H9 (cell line): Measurements from ENCODE around the gene MRLN. TPM values are rescaled to one million over a fixed set of nuclear protein-coding genes. Genes with fewer than 3 reads are reported as not detected.

Source experiments
- DNase-seq: peaks from one replicate; pipeline ENCODE4 v3.0.0-alpha.2; 2017
- H2AFZ ChIP-seq: one replicate; pipeline ENCODE4 v1.6.1; 2013; ENCODE audit warnings: mild to moderate bottlenecking, low read length, control low read depth, moderate library complexity
- H2AK5ac ChIP-seq: 2 replicates; pipeline ENCODE4 v1.6.1; 2013; ENCODE audit warnings: low read length, control low read depth, mixed read lengths; ENCODE audit not compliant: insufficient read length
- H2BK120ac ChIP-seq: one replicate; pipeline ENCODE4 v1.6.1; 2013; ENCODE audit warnings: low read depth, mild to moderate bottlenecking, low read length, control low read depth, inconsistent platforms; ENCODE audit not compliant: poor library complexity, severe bottlenecking
- H2BK12ac ChIP-seq: 2 replicates; pipeline ENCODE4 v1.6.1; 2013; ENCODE audit warnings: low read length, control low read depth, mixed read lengths, low read depth; ENCODE audit not compliant: insufficient read length
- H2BK15ac ChIP-seq: 2 replicates; pipeline ENCODE4 v1.6.1; 2013; ENCODE audit warnings: low read depth, low read length, control low read depth
- H2BK20ac ChIP-seq: one replicate; pipeline ENCODE4 v1.6.1; 2013; ENCODE audit warnings: low read depth, mild to moderate bottlenecking, low read length, control low read depth, inconsistent platforms; ENCODE audit not compliant: poor library complexity, severe bottlenecking
- H2BK5ac ChIP-seq: 2 replicates; pipeline ENCODE4 v1.6.1; 2013; ENCODE audit warnings: low read length, control low read depth, mixed read lengths; ENCODE audit not compliant: insufficient read length
- H3K14ac ChIP-seq: 2 replicates; pipeline ENCODE4 v1.6.1; 2013; ENCODE audit warnings: low read length, control low read depth; ENCODE audit not compliant: insufficient read depth
- H3K18ac ChIP-seq: 2 replicates; pipeline ENCODE4 v1.6.1; 2013; ENCODE audit warnings: low read depth, mild to moderate bottlenecking, mixed read lengths, low read length, control low read depth; ENCODE audit not compliant: insufficient read length
- H3K23ac ChIP-seq: 2 replicates; pipeline ENCODE4 v1.6.1; 2013; ENCODE audit warnings: low read length, control low read depth, mixed read lengths, low read depth; ENCODE audit not compliant: insufficient read length
- H3K23me2 ChIP-seq: 2 replicates; pipeline ENCODE4 v1.6.1; 2013; ENCODE audit warnings: low read depth, mild to moderate bottlenecking, mixed read lengths, low read length, control low read depth; ENCODE audit not compliant: insufficient read length, poor library complexity, severe bottlenecking
- H3K27ac ChIP-seq: 2 replicates; pipeline ENCODE4 v1.5.1; 2013; ENCODE audit warnings: low read length, control low read depth, mixed read lengths, low read depth; ENCODE audit not compliant: insufficient read length
- H3K27me3 ChIP-seq: 2 replicates; pipeline ENCODE4 v1.6.1; 2013; ENCODE audit warnings: low read length, control low read depth, inconsistent platforms; ENCODE audit not compliant: insufficient read depth
- H3K4ac ChIP-seq: 2 replicates; pipeline ENCODE4 v1.6.1; 2013; ENCODE audit warnings: low read depth, mild to moderate bottlenecking, control low read depth, inconsistent platforms, low read length, moderate library complexity
- H3K4me1 ChIP-seq: 2 replicates; pipeline ENCODE4 v1.6.1; 2013; ENCODE audit warnings: low read length, control low read depth, inconsistent platforms; ENCODE audit not compliant: insufficient read depth
- H3K4me2 ChIP-seq: 2 replicates; pipeline ENCODE4 v1.6.1; 2013; ENCODE audit warnings: low read length, control low read depth, mixed read lengths; ENCODE audit not compliant: insufficient read length, insufficient read depth
- H3K56ac ChIP-seq: 2 replicates; pipeline ENCODE4 v1.6.1; 2013; ENCODE audit warnings: low read depth, mild to moderate bottlenecking, mixed read lengths, low read length, control low read depth; ENCODE audit not compliant: insufficient read length
- H3K79me1 ChIP-seq: 2 replicates; pipeline ENCODE4 v1.6.1; 2013; ENCODE audit warnings: low read depth, mild to moderate bottlenecking, moderate library complexity, low read length, control low read depth, inconsistent platforms; ENCODE audit not compliant: insufficient read depth, poor library complexity, severe bottlenecking
- H3K79me2 ChIP-seq: 2 replicates; pipeline ENCODE4 v1.6.1; 2013; ENCODE audit warnings: low read length, control low read depth, inconsistent platforms; ENCODE audit not compliant: insufficient read depth
- H3K9ac ChIP-seq: 2 replicates; pipeline ENCODE4 v1.6.1; 2013; ENCODE audit warnings: low read length, control low read depth, mixed read lengths; ENCODE audit not compliant: insufficient read length; ENCODE audit errors: extremely low read depth
- H3K9me3 ChIP-seq: one replicate; pipeline ENCODE4 v1.6.1; 2013; ENCODE audit warnings: low read depth, low read length, inconsistent platforms; ENCODE audit not compliant: control insufficient read depth
- H3T11ph ChIP-seq: one replicate; pipeline ENCODE4 v1.6.1; 2013; ENCODE audit warnings: mild to moderate bottlenecking, low read length, control low read depth, inconsistent platforms
- H4K20me1 ChIP-seq: one replicate; pipeline ENCODE4 v1.6.1; 2013; ENCODE audit not compliant: control insufficient read depth, insufficient read length, insufficient read depth
- H4K5ac ChIP-seq: 2 replicates; pipeline ENCODE4 v1.6.1; 2013; ENCODE audit warnings: low read depth, mild to moderate bottlenecking, mixed read lengths, low read length, control low read depth; ENCODE audit not compliant: insufficient read length
- H4K8ac ChIP-seq: replicated peaks from 2 replicates; pipeline ENCODE4 v1.6.1; 2013; ENCODE audit warnings: low read length, control low read depth, mixed read lengths, low read depth; ENCODE audit not compliant: insufficient read length
- H4K91ac ChIP-seq: 2 replicates; pipeline ENCODE4 v1.6.1; 2013; ENCODE audit warnings: low read depth, mild to moderate bottlenecking, moderate library complexity, mixed read lengths, low read length, control low read depth; ENCODE audit not compliant: insufficient read length
- H3K27ac Mint-ChIP-seq, 3 experiments: 2 replicates in 2 of 3; 3 replicates in 1 of 3; pipeline ENCODE4 v1.8.0; 2020 to 2021; ENCODE audit warnings: mixed read lengths in 3 of 3, mild to moderate bottlenecking in 1 of 3, moderate library complexity in 1 of 3
- H3K27me3 Mint-ChIP-seq: 2 replicates; pipeline ENCODE4 v1.8.0; 2021; ENCODE audit warnings: low read depth, mild to moderate bottlenecking, moderate library complexity, mixed read lengths
- H3K36me3 Mint-ChIP-seq, 3 experiments: 2 replicates in 2 of 3; 3 replicates in 1 of 3; pipeline ENCODE4 v1.8.0; 2020 to 2021; ENCODE audit warnings: low read depth in 3 of 3, mixed read lengths in 3 of 3; ENCODE audit not compliant: insufficient read depth in 1 of 3
- H3K4me1 Mint-ChIP-seq, 2 experiments: 2 replicates each; pipeline ENCODE4 v1.8.0; 2020; ENCODE audit warnings: mixed read lengths in 2 of 2
- H3K4me3 Mint-ChIP-seq, 2 experiments: 2 replicates in 1 of 2; 3 replicates in 1 of 2; pipeline ENCODE4 v1.8.0; 2020 to 2021; ENCODE audit warnings: mild to moderate bottlenecking in 2 of 2, mixed read lengths in 2 of 2, moderate library complexity in 1 of 2
- H3K9me3 Mint-ChIP-seq, 2 experiments: 2 replicates in 1 of 2; 3 replicates in 1 of 2; pipeline ENCODE4 v1.8.0; 2020; ENCODE audit warnings: mild to moderate bottlenecking in 2 of 2, mixed read lengths in 2 of 2, moderate library complexity in 1 of 2
- CTCF ChIP-seq: fragments of 200-600 bp; sonication (generic); conservative IDR thresholded peaks from 3 replicates; pipeline ENCODE4 v1.8.0; 2021; ENCODE audit warnings: antibody characterized with exemption, mild to moderate bottlenecking
- WGBS: extraction: QIAGEN DNeasy Blood & Tissue Kit; methylation state at CpG from one replicate; pipeline ENCODE4 v1.1.7; 2013; ENCODE audit warnings: missing lambda C conversion rate, low lambda C conversion rate, mixed read lengths; ENCODE audit not compliant: insufficient read length; ENCODE audit errors: extremely low coverage; 5-methylcytosine and 5-hydroxymethylcytosine counted together
- total RNA-seq: library from RNA; stranded (reverse); gene quantifications from 2 replicates; pipeline ENCODE4 v1.2.1, GENCODE V29; 2021

MRLN gene
- total RNA-seq, 1 experiment from 2014 or later: not detected

DNA sequence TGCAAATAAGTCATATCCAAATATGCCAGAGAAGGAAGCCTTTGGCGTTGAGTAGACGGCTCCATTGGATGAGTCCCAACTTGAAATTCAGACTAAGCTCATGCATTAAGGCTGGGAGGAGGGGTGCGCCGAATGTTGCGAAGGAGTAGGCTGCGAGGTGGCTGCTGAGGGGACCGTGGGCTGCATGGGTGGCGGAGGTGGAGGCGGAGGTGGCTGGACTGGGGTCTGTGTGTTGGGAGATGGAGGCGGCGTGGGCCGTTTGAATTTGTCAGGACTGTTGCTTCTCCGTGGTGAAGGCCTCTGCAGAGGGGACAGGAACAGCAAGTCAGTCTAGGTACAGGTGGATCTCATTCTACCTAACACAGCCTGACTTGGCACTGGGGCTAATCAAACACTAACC lies 39.6 kb upstream of the MRLN start:
- Mint-ChIP-seq H3K36me3 (peaks cover 45 to 64% (median 59%) of the 10 kb centered on the region in 3 experiments), H3K27ac (peak overlapping the region in 2 of 3 experiments; percentile 53 to 74; a peak in 3 of 7 replicates)

More for the DNA sequence above, 39.6 kb upstream of the MRLN start:
- H3K79me2 ChIP-seq: no peaks in the 10 kb centered on the region
- no peak overlapping the region for H3K4me3 Mint-ChIP-seq
- H4K5ac ChIP-seq: no peak overlapping the region
- H3K27me3 ChIP-seq: no peaks in the 10 kb centered on the region
- no peaks in the 10 kb centered on the region for H3K9me3 ChIP-seq
- H2BK12ac ChIP-seq: no peak overlapping the region
- no peaks in the 10 kb centered on the region for H4K20me1 ChIP-seq
- no peak overlapping the region for H3T11ph ChIP-seq
- H4K91ac ChIP-seq: no peak overlapping the region
- H3K4ac ChIP-seq: no peak overlapping the region
- H3K27ac ChIP-seq: no peak overlapping the region
- H3K9ac ChIP-seq: no peak overlapping the region
- no peak overlapping the region for H2AFZ ChIP-seq
- no peaks in the 10 kb centered on the region for H3K79me1 ChIP-seq
- no peaks in the 10 kb centered on the region; a peak in 1 of 5 replicates for H3K9me3 Mint-ChIP-seq
- TF ChIP-seq CTCF: no peak
- H4K8ac ChIP-seq: no peak overlapping the region
- H3K14ac ChIP-seq: no peak overlapping the region
- no peak overlapping the region for H3K18ac ChIP-seq
- no peak overlapping the region for H2BK120ac ChIP-seq
- no peak overlapping the region for H3K4me2 ChIP-seq
- H2BK5ac ChIP-seq: no peak overlapping the region
- DNase-seq: no peak
- no peak overlapping the region for H2BK20ac ChIP-seq
- no peaks in the 10 kb centered on the region for H3K27me3 Mint-ChIP-seq
- no CpG with 5 or more reads among the region's 13 CpGs for WGBS
- no peaks in the 10 kb centered on the region for H3K23me2 ChIP-seq
- no peak overlapping the region for H3K56ac ChIP-seq
- no peak overlapping the region for H3K23ac ChIP-seq
- peaks cover 7% of the 10 kb centered on the region in 2 experiments for H3K4me1 Mint-ChIP-seq
- no peaks in the 10 kb centered on the region for H3K4me1 ChIP-seq
- H2AK5ac ChIP-seq: no peak overlapping the region
- no peak overlapping the region for H2BK15ac ChIP-seq
